OCI-LY7 (cell line): ENCODE results near the gene VAV1. TPM values are rescaled to one million over a fixed set of nuclear protein-coding genes. Genes with fewer than 3 reads are reported as not detected.

Experiments
- BruUV-seq: library from RNA; stranded (reverse); fragments of 400-500 nt; replicated peaks from 2 replicates; lab custom pipeline; 2021; lab: Mats Ljungman, UMichigan
- CTCF ChIA-PET: fragments of 300-600 bp; sonication (Branson Sonifier 250); formaldehyde crosslinking; loops from one replicate; lab custom pipeline; 2022; ENCODE audit warnings: antibody characterized with exemption; ENCODE audit not compliant: unreplicated experiment; lab: Charles Lee
- POLR2A ChIA-PET: fragments of 300-600 bp; sonication (Branson Sonifier 250); formaldehyde crosslinking; loops from one replicate; lab custom pipeline; 2022; ENCODE audit warnings: antibody characterized with exemption; lab: Charles Lee
- DNase-seq: peaks from one replicate; pipeline ENCODE4 v3.0.0-alpha.2; 2015; ENCODE audit warnings: low spot score
- H2AFZ ChIP-seq: fragments of 200-600 bp; sonication (generic), shearing (Covaris generic); 2 replicates; pipeline ENCODE4 v1.6.1; 2014; ENCODE audit warnings: mild to moderate bottlenecking, antibody characterized with exemption, low read length, moderate library complexity
- H3K27ac ChIP-seq: fragments of 200-600 bp; sonication (generic); 2 replicates; pipeline ENCODE4 v1.5.1; 2014; ENCODE audit warnings: mixed run types, low read depth, mild to moderate bottlenecking, moderate library complexity, low read length, inconsistent platforms; ENCODE audit not compliant: poor library complexity, severe bottlenecking
- H3K36me3 ChIP-seq: fragments of 200-600 bp; sonication (generic); 2 replicates; pipeline ENCODE4 v1.6.1; 2014; ENCODE audit warnings: mild to moderate bottlenecking, antibody characterized with exemption, low read length, moderate library complexity, mixed read lengths; ENCODE audit not compliant: insufficient read depth
- H3K4me1 ChIP-seq: fragments of 200-600 bp; sonication (generic); 2 replicates; pipeline ENCODE4 v1.5.1; 2014; ENCODE audit warnings: mild to moderate bottlenecking, low read length; ENCODE audit not compliant: insufficient read depth, poor library complexity, severe bottlenecking
- H3K4me2 ChIP-seq: fragments of 200-600 bp; sonication (generic); 2 replicates; pipeline ENCODE4 v1.6.1; 2014; ENCODE audit warnings: mild to moderate bottlenecking, low read length
- H3K4me3 ChIP-seq: fragments of 200-600 bp; sonication (generic); 2 replicates; pipeline ENCODE4 v1.5.1; 2014; ENCODE audit warnings: mild to moderate bottlenecking, low read depth, low read length; ENCODE audit not compliant: poor library complexity, severe bottlenecking
- H3K79me2 ChIP-seq: fragments of 200-600 bp; sonication (generic); 2 replicates; pipeline ENCODE4 v1.6.1; 2016; ENCODE audit warnings: low read depth, mild to moderate bottlenecking, low read length, moderate library complexity, mixed read lengths; ENCODE audit not compliant: insufficient read depth
- H3K9me2 ChIP-seq: fragments of 200-600 bp; sonication (generic); 2 replicates; pipeline ENCODE4 v1.6.1; 2016; ENCODE audit warnings: mild to moderate bottlenecking, low read length, mixed read lengths; ENCODE audit not compliant: insufficient read depth
- H3K9me3 ChIP-seq: fragments of 200-600 bp; sonication (generic); 2 replicates; pipeline ENCODE4 v1.6.1; 2014; ENCODE audit warnings: mild to moderate bottlenecking, mixed run types, low read length, mixed read lengths
- H4K20me1 ChIP-seq: fragments of 200-600 bp; sonication (generic); 2 replicates; pipeline ENCODE4 v1.6.1; 2014; ENCODE audit warnings: mild to moderate bottlenecking, antibody characterized with exemption, low read length, moderate library complexity, mixed read lengths; ENCODE audit not compliant: insufficient read depth
- EZH2phosphoT487 ChIP-seq: fragments of 200-600 bp; sonication (generic); IDR thresholded peaks from 2 replicates; pipeline ENCODE4 v1.6.1; 2018; ENCODE audit warnings: low read depth, borderline replicate concordance, mild to moderate bottlenecking, mixed run types, antibody characterized with exemption, low read length, moderate library complexity, mixed read lengths
- intact Hi-C: fragments of 100-400 bp; cut with micrococcal nuclease; formaldehyde crosslinking; loops from one replicate; pipeline ENCODE4 v1.10.0; 2022; ENCODE audit not compliant: unreplicated experiment
- total RNA-seq, 2 experiments: library from RNA; depleted of rRNA in 1 of 2; stranded (reverse); fragments of >200 nt in 1 of 2; shearing (Covaris generic) in 1 of 2; gene quantifications; 2 replicates each; pipeline ENCODE4 v1.2.3, GENCODE V29; 2014 to 2022
- TF ChIP-seq, protein P1 (sequence below): fragments of 200-600 bp; sonication (generic); conservative IDR thresholded peaks from 2 replicates; pipeline ENCODE4 v1.5.1; 2014; ENCODE audit warnings: mild to moderate bottlenecking, antibody characterized with exemption, low read length, moderate library complexity, mixed read lengths

VAV1 gene
- total RNA-seq, 2 experiments from 2014 or later, result 90.7 to 107 TPM

DNA sequence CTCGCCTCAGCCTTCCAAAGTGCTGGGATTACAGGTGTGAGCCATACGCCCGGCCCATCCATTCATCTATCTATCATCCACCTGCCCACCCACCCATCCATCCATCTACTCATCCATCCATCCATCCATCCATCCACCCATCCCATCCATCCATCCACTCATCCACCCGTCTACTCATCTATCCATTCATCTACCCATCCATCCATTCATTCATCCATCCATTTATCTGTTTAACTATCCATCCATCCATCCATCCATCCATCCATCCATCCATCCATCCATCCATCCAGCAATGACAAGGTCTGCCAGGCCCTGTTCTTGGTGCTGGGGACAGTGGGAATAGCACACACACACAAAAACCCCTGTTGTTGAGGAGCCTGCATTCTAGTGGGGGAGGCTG is 4.5 kb downstream of the VAV1 start:
- H3K4me2 ChIP-seq, result peak overlapping the region; percentile 1; the same call in 1 of the 2 replicates
- H3K9me3 ChIP-seq, result no peaks in the 10 kb centered on the region
- no peak overlapping the region for H2AFZ ChIP-seq
- H3K36me3 ChIP-seq, result peaks cover 69% of the 10 kb centered on the region
- no peak for DNase-seq
- peaks cover 51% of the 10 kb centered on the region for H3K4me1 ChIP-seq
- BruUV-seq, result TSS peak; percentile 40
- CTCF ChIA-PET, result no interaction called here
- H4K20me1 ChIP-seq, result 0 out of 2 replicates have a peak, but pooled peaks cover 7% of the 10 kb centered on the region
- intact Hi-C loops, result no loop called here
- H3K79me2 ChIP-seq, result peaks cover 89% of the 10 kb centered on the region
- H3K27ac ChIP-seq, result no peak overlapping the region
- no peak overlapping the region for H3K4me3 ChIP-seq
- POLR2A ChIA-PET, result no interaction called here
- no peaks in the 10 kb centered on the region for H3K9me2 ChIP-seq
- TF ChIP-seq, protein P1, sequence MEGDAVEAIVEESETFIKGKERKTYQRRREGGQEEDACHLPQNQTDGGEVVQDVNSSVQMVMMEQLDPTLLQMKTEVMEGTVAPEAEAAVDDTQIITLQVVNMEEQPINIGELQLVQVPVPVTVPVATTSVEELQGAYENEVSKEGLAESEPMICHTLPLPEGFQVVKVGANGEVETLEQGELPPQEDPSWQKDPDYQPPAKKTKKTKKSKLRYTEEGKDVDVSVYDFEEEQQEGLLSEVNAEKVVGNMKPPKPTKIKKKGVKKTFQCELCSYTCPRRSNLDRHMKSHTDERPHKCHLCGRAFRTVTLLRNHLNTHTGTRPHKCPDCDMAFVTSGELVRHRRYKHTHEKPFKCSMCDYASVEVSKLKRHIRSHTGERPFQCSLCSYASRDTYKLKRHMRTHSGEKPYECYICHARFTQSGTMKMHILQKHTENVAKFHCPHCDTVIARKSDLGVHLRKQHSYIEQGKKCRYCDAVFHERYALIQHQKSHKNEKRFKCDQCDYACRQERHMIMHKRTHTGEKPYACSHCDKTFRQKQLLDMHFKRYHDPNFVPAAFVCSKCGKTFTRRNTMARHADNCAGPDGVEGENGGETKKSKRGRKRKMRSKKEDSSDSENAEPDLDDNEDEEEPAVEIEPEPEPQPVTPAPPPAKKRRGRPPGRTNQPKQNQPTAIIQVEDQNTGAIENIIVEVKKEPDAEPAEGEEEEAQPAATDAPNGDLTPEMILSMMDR, result no peak
- no peak for TF ChIP-seq EZH2phosphoT487

DNA sequence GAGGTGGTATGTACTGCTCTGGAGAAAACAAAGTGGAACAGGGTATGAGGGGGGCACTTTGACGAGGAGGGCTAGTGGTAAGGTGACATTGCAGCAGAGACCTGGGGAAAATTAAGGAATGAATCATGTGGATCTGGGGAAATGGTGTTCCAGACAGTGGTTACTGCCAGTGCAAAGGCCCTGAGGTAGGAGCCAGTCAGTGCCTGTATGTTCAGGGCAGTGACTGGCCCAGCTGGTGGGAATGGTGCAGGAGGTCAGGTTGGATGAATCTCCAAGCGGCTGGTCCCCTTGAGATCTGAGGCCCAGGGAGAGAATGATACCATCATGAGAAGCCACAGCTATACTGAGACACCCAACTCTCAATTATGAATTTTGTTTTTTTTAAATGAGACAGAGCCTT is 4.9 kb downstream of the VAV1 start:
- POLR2A ChIA-PET, result no interaction called here
- Histone ChIP-seq H3K27ac (no peak overlapping the region), H3K36me3 (peaks cover 72% of the 10 kb centered on the region)

DNA sequence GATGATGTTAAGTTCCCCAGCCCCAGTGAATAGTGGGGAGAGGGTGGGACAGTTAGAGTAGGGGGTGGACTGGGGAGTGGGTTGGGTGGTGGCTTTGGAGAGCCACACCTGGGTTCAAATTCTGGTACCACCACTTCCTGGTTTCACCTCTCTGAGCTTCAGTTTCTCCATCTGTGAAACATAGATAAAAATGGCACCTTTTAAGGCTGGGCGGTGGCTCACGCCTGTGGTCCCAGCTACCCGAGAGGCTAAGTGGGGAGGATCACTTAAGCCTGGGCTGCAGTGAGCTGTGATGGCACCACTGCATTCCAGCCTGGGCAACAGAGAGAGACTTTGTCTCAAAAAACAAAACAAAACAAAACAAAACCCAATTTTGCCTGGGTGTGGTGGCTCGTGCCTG is 5.9 kb downstream of the VAV1 start:
- TF ChIP-seq EZH2phosphoT487, result no peak
- TF ChIP-seq, protein P1, result no peak
- peaks cover 47% of the 10 kb centered on the region for H3K4me1 ChIP-seq
- CTCF ChIA-PET, result interaction anchor here (0.5 kb wide), 1 partner anchor 247 kb away, joined by 3 read pairs; the partner anchor contains the start of gene TNFSF9
- intact Hi-C loops, result no loop called here
- DNase-seq, result peak; percentile 40
- H3K4me3 ChIP-seq, result no peak overlapping the region
- no peaks in the 10 kb centered on the region for H3K9me2 ChIP-seq
- peaks cover 76% of the 10 kb centered on the region for H3K36me3 ChIP-seq
- H3K79me2 ChIP-seq, result peaks cover 96% of the 10 kb centered on the region
- BruUV-seq, result no TSS peak
- H3K27ac ChIP-seq, result peak overlapping the region; percentile 13
- H3K9me3 ChIP-seq, result no peaks in the 10 kb centered on the region
- 0 out of 2 replicates have a peak, but pooled peaks cover 7% of the 10 kb centered on the region for H4K20me1 ChIP-seq
- POLR2A ChIA-PET, result interaction anchor here (0.5 to 0.6 kb wide), 2 partner anchors 198 to 1197 kb away, joined by 3 read pairs; no protein-coding TSS in a partner anchor
- peak overlapping the region; percentile 45 for H3K4me2 ChIP-seq
- H2AFZ ChIP-seq, result no peak overlapping the region

More for the DNA sequence above, 4.9 kb downstream of the VAV1 start:
- CTCF ChIA-PET, result no interaction called here
- Histone ChIP-seq H4K20me1 (0 out of 2 replicates have a peak, but pooled peaks cover 7% of the 10 kb centered on the region), H3K9me3 (no peaks in the 10 kb centered on the region), H3K4me3 (no peak overlapping the region), H3K4me2 (peak overlapping the region; percentile 1; the same call in 1 of the 2 replicates), H3K9me2 (no peaks in the 10 kb centered on the region), H3K4me1 (peaks cover 47% of the 10 kb centered on the region), H2AFZ (no peak overlapping the region), H3K79me2 (peaks cover 93% of the 10 kb centered on the region)
- TF ChIP-seq, protein P1, result no peak
- no peak for TF ChIP-seq EZH2phosphoT487
- intact Hi-C loops, result no loop called here
- no TSS peak for BruUV-seq
- no peak for DNase-seq
